HL-60/S4 treated with retinoic acid at 250 ng/mL for 4 days and 3 days (cell line): ENCODE measurements around the gene SLC22A8.
"Not testable (repeated sequence)": the region's sequence is repeated elsewhere in the genome, so short reads cannot be mapped to it uniquely, and the experiment has no call there.

Source experiments
- in situ Hi-C: fragments of 300-500 bp; cut with MboI; formaldehyde crosslinking; loops from 2 replicates; pipeline ENCODE4 v1.7.0; 2022; ENCODE audit warnings: low sequenced_read_pairs

SLC22A8 gene

DNA sequence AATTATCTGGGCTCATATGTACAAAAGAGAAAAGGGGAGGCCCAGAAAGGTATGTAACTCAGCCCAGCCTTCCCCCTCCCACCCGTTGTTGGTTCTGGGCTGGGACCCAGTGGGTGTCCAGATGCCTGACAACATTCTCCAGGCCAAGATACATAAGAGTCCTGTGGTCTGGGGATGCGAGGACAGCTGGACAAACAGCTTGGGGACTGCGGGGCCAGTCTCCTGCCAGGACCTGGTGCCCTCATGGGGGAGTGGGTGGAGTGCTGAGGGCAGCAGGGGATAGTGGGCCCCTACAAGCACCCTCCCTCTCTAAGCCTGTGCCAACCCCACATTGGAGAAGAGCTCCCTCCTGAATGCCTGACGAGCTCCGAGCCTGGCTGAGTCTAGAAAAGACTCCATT, 27.4 kb downstream of the SLC22A8 start:
- in situ Hi-C loops: no loop called here

DNA sequence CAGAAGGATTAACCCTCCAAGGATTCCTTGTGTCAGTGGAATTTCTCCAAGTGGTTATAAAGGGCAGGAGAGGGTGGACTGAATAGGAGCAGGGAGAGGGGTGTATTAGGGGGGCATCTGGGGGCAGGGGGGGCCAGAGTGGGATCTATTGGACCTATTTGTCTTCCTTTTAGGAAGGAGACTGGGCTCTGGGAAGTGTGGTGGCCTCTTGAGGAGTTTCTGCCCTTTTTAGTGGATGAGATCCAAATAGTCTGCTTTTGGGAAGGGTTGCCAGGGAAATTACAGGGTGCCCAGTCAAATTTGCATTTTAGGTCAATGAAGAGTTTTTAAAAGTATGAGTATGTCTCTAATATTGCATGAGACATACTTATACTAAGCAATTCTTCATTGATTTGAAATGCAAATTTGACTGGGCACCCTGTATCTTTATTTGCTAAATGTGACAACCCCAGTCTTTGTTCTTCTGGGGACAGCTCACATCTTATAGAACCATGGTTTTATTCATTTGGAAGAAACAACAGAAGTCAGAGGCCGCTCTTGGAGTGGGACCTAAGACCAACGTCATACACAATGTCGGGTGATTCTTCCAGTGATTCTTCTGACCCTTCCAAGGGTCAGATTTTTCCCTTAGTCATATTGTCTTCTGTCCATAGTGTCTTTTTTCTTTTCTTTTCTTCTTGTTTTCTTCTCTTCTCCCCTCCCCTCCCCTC, 30.4 kb downstream of the SLC22A8 start:
- in situ Hi-C loops: no loop called here

DNA sequence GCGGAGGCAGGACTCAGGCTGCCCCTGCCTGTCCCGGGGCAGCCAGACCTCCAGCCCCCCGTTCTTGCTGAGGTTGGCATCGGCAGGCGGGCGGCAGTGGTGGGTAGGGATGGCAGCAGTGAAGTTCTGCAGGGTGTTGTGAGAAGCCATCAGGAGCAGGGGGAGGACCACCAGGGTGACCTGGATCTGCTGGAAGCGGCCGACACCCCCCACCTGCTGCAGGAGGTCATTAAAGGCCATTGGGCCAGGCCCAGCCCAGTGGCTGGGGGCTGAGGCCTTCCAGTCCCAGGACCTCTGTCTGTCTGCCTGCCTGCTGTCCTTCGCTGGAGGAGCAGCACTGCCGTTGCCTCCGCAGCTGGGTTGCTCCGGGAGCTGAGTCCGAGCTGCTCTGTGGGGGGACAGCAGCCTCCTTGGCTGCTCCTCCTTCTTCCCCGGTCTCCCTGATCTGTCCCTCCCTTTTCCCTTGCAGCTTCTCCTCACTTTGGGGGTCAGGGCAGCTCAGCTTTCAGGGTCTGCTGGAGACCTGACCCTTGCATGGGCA, 31.1 kb downstream of the SLC22A8 start, which contains the start of gene SLC22A6:
SLC22A6 (minus strand) TSS at position 517 of the 541 bp plus-strand sequence; CDS start at position 240, 277 bp downstream.
- in situ Hi-C loops: no loop called here

DNA sequence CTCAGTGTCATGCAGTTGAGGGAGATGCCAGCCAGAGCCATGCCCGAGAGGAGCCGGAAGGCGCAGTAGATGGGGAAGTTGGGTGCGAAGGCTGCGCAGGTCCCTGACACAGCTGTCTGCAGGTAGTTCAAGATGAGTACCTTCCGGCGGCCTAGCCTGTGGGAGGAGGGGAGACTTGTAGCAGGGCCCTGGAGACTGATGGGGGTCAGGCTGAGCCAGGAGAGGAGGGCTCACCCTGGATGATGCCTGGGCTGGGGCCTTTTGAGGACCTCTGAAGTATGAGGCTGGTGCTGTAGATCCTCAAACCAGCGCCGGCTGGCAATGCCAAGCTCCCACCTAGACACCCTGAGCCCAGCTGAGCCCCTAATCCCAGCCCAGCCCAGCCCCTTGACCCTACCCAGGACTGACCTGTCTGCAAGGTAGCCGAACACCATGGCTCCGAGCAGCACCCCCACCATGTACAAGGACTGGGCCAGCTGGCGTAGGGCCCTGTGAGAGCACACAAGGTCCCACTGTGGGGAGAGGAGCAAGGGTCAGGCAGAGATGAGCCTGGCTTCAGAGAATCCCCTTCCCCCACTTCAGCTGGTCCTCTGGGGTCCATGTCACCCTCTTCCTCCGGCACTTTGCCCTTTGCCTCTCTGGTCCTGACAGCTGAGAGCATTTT, 32.0 kb downstream of the SLC22A8 start:
- in situ Hi-C loops: no loop called here

DNA sequence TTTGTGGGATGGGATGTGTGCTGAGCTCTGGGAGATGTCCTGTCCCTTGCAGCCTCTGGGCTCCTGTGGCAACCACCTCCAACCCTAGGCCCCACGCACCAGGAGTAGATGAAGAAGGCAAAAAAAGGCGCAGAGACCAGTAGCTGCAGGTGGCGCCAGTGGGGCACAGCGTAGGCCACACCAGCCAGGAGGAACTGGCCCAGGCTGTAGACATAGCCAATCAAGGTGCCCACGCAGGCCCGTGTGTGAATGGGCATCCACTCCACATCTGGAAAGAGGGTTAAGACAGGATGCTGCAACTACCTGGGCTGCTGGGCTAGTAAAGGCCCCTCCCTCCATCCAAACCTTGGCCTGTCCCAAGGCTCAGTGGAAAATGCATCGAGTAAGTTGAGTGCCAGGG, 33.9 kb downstream of the SLC22A8 start:
- in situ Hi-C loops: no loop called here

DNA sequence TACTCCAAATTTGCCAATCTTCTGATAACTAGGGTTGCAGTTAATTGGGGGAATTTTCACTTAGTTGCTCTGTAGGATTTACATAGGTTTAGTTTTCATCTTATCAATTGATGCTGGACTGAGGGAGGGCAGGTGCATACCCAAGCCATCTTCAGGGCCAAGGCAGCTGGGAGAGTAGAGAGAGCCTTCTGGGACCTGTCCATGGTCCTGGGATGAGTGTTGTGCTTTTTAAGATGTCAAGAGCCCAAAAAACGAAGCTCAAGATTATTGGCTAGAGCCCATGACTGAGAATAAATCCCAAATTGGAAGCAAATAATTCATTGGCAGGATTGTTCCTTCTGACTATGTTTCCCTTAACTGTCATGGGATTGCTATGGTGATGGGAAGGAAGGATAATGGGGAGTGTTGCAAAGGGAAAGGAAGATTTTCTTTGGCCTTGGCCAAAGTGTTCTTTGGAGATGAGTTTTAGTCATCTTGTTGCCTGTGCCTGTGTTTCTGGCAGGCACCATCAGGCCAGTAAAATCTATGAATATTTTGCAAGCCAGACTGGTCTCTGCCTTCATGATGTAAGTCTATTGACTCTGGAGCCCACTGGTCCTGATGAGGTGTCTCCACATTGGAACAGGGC, 35.4 kb downstream of the SLC22A8 start:
- in situ Hi-C loops: no loop called here

DNA sequence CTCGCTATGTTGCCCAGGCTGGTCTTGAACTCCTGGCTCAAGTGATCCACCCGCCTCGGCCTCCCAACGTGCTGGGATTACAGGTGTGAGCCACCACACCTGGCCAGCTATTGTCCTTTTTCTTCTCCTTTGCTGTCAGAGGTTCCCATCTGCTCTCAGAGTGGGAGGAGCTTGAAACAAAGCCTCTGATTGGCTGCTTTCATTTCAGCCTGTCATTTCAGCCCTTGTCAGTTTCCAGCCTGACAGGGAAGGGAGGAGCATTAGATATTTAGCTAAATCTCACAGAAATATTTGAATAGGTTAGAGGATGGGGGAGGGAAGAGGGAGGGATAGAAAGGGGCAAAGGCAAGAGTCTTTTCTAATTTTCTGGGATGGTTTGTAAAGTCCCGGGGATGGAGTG, 39.5 kb downstream of the SLC22A8 start:
- in situ Hi-C loops: no loop called here

DNA sequence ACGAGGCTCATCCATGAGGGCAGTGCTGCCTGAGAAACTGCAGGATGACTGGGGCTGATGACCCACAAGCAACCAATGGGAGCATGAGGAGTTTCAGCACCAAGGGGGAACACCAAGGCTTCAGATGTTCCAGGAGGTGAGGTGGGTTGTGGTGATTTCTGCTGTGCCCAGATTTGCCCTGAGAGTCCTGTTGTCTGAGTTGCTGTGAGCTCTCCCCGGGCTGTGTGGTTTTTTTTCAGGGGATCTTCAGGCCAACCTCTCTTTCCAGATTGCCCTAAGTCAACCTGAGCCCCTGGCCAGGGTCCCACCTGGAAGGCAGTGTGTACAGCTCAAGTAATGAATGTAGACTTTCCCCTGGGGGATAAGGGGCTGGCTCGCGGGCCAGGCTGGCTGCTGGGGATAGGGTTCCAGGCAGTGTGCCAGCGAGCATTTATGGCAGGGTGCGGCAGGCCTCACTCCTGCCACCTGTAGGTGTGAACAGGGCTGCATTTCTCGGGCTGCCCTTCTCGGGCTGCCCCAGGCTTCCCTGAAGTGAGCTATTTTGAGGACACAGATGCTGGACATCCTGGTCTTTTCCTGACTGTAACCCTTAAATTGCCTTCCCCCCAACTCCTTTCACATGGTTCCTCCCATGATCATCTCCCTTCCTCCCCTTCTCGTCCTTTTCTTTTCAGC, 40.7 kb downstream of the SLC22A8 start:
- in situ Hi-C loops: no loop called here

DNA sequence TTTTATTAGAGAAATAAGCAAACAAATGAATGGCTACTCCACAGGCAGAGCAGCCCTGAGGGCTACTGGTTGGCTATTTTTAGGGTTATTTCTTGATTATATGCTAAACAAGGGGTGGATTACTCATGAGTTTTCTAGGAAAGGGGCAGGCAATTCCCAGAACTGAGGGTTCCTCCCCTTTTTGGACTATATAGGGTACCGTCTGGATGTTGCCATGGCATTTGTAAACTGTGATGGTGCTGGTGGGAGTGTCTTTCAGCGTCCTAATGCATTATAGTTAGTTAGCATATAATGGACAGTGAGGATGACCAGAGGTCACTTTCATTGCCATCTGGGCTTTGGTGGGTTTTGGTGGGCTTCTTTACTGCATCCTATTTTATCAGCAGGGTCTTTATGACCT, 50.1 kb downstream of the SLC22A8 start:
- in situ Hi-C loops: no loop called here

DNA sequence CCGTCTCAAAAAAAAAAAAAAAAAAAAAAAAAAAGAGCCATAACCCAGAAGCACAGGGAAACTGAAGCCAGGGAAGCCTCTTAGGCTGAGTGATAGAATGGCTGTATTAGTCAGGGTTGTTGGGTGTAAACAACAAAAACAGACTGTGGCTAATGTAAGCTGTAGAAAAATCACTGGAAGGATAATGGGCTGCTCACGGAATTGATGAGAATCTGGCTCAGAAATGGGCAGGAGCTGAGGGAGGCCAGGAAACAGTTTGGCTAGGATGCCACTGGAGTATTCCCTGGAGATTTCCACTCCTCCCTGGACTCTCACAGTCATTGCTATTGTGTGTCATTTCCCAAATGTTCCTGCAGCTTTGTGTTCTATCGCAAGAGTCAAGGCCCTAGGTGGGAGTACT, 53.2 kb downstream of the SLC22A8 start:
- in situ Hi-C loops: no loop called here

DNA sequence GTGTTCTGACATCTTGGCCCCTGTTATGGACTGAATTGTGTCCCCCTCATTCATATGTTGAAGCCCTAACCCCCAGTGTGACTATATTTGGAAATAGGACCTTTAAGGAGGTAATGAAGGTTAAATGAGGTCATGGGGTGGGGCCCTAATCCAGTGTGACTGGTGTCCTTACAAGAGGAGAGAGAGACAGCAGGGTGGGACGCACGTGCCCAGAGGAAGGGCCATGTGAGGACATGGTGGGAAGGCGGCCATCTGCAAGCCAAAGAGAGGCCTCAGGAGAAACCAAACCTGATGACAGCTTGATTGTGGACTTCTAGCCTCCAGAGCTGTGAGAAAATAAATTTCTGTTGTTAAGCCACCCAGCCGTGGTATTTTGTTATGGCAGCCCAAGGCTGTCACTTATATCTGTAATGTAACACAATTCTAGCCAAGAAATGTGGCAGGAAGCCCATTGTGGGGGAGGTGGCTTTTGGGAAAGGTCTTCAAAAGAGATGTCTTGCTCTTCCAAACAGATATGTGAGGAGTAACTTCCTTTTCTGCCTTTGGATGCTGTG, 54.5 kb downstream of the SLC22A8 start:
- in situ Hi-C loops: no loop called here

DNA sequence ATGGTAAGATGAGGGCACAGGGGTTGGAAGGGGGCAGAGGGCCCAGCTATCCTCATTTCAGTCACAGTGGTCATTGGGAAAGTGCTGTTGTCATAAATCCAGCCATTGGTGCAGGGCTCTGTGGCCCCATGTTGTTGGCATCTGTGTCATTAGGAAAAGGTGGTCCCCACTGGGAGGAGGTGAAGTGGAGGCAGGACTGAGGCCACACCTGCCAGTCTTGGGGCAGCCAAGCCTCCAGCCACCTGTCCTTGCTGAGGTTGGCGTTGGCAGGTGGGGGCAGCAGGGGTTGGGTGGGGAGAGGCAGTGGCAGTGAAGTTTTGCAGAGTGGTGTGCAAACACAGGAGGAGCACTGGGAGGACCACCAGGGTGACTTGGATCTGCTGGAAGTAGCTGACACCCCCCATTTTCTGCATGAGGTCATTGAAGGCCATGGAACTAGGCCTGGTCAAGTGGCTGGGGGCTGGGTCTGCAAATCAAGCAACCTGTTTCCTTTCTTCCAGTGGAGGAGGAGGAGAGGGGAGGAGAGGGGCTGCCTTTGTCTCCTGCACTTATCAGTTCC, 56.1 kb downstream of the SLC22A8 start:
- in situ Hi-C loops: no loop called here

DNA sequence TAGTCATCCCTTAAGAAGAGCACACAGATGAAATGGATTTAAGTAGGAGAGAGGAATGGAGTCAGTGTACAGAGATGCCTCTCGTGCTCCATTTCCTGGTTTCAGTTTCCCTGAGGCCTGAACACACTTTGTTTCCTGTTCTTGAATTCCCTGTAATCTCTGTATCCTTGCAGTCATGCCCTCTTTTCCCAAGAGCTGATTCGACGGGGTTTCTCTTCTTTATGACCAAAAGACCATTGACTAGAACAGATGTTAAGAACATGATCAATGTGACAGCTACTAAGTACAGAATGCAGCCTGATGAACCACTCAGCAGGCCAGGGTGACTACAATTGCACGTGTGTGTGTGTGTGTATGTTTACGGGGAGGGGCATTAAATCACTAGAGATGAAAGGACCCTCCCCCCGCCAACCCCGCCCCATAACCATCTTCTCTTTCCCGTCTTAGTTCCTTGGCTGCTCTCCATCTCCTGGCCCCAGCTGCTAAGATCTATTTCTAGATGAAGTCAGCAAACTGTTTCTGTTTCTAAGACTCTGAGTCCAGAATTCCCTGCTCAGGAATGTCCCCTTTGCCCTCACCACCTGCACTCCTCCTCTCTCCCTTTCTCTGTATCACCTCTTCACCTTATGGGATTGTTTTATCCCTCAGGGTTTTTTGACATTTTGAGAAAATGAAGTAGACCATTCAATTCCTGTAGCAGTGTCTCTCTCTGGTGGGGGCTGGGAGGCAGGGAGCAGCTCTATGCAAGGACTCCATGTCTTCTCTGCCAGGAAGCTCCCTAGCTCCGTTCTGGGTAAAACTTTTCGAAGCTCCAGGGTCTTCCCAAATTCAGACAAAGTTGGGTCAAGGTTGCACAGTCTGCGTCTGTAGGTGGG, 56.9 kb downstream of the SLC22A8 start:
- in situ Hi-C loops: no loop called here

DNA sequence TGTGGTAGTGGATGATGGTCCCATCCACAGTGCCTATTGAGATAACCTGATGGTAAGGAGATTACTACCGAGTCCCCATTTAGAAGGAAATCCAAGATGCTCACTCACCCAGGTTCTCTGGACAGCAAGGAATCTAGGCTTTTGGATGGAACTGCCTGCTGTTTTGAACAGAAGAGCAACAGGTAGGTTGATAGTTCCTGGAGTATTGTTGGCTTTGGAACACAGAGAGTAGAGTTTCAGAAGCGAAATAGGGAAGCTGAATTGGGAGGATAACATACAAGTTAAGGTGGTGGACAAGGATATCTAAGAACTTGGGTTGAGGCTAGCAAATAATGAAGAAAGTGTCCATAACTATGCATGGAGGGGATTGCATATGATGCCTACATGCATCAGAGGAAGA, 58.5 kb downstream of the SLC22A8 start:
- in situ Hi-C loops: no loop called here

DNA sequence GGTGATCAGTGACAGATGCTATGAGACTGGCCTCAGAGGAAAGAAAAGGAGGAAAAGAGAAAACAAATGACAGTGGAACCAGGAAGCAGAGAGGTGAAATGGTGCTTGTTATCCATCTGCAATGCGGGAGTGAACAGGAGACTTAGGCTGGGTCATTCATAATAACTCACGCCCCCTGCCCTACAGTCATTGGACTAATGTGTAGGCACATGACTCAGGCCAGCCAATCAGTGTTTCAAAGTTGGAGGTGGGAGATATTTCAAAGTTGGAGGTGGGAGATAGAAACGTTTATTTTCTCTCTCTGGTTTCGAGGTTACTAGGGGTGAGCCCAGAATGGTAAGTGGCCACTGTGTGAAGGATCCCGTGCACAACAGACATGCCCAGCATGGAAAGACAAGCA, 61.2 kb downstream of the SLC22A8 start:
- in situ Hi-C loops: no loop called here

DNA sequence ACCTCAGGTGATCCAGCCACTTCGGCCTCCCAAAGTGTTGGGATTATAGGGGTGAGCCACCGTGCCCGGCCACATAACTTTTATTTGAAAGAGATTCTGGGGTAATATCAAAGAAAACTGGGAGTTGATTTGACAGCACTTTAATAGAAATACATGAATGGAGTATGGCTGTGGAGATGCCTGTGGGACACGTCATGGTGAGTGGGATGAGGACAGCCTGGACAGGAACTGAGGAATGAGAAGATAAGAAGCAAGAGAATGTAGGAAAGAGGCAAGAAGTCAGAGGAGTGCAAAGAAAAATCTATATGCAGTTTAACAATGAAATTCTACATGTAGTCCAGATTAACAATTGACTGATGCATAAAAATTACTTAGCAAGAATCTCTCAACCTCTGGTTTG, 61.8 kb downstream of the SLC22A8 start:
- in situ Hi-C loops: no loop called here

DNA sequence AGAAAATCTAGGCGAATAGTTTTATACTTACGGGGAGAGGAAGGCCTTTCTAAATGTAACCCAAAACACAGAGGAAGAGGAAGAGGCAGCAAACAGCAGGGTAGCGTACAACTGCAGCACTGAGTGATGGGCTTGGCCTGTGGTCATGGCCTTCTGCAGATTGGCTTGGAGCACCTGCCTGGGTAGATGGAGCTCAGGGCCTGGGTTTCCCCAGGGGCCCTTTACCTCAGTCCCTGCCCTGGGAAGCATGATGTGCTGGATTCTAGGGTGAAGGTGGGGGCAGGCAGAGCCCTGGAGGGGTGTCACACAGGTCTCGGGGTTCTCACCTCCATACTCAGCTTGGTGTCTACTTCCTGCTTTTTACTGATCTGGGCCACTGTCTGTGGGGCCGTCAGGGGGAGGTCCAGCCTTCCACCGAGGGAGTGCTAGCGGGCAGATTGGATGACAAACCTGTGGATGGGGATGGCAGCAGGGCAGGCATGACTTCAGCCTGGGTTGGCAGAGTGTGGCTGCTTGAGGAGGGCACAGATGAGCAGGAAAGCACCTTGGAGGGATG, 66.8 kb downstream of the SLC22A8 start:
- in situ Hi-C loops: no loop called here

DNA sequence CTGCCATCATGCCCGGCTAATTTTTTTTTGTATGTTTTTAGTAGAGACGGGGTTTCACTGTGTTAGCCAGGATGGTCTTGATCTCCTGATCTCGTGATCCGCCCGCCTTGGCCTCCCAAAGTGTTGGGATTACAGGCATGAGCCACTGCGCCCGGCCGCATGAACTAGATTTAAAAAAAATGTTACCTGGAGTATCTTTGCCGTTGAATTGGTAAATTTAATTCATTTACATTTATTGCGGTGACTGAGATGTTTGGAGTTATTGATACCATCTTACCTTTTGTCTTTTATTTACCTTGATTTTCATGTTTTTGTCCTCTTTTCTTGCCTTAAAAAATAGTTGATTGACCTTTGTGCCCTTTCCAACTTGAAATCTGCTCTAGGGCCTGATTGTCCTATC, 70.1 kb downstream of the SLC22A8 start:
- in situ Hi-C loops: not testable (repeated sequence)
